Endothelial cell (in vitro differentiated cells): ENCODE results near the gene HS2ST1. TPM values are rescaled to one million over a fixed set of nuclear protein-coding genes. Genes with fewer than 3 reads are reported as not detected.
A peak's percentile ranks its signal among the peaks of the same experiment; 100 is the strongest.

ENCODE experiments used
- DNase-seq: peaks from one replicate; pipeline ENCODE4 v3.0.0; 2021; ENCODE audit warnings: low spot score
- H3K27ac Mint-ChIP-seq: one replicate; pipeline ENCODE4 v1.8.0; 2021; ENCODE audit warnings: mixed read lengths, inconsistent platforms; ENCODE audit not compliant: unreplicated experiment
- H3K27me3 Mint-ChIP-seq: one replicate; pipeline ENCODE4 v1.8.0; 2021; ENCODE audit warnings: mild to moderate bottlenecking, moderate library complexity, mixed read lengths, inconsistent platforms; ENCODE audit not compliant: unreplicated experiment
- H3K36me3 Mint-ChIP-seq: one replicate; pipeline ENCODE4 v1.8.0; 2021; ENCODE audit warnings: mild to moderate bottlenecking, low read depth, mixed read lengths, inconsistent platforms; ENCODE audit not compliant: unreplicated experiment
- H3K4me1 Mint-ChIP-seq: one replicate; pipeline ENCODE4 v1.8.0; 2021; ENCODE audit warnings: mild to moderate bottlenecking, mixed read lengths, inconsistent platforms; ENCODE audit not compliant: unreplicated experiment
- H3K4me3 Mint-ChIP-seq: one replicate; pipeline ENCODE4 v1.8.0; 2021; ENCODE audit warnings: mild to moderate bottlenecking, mixed read lengths, inconsistent platforms; ENCODE audit not compliant: unreplicated experiment
- H3K9me3 Mint-ChIP-seq: one replicate; pipeline ENCODE4 v1.8.0; 2021; ENCODE audit warnings: mixed read lengths, inconsistent platforms; ENCODE audit not compliant: unreplicated experiment
- total RNA-seq: library from RNA; stranded (reverse); fragmentation: NEBNext Ultra II Directional; extraction: Animal tissue kit (Norgen Biotek cat#: 25700); gene quantifications from one replicate; pipeline ENCODE4 v1.2.1, GENCODE V29; 2021; ENCODE audit not compliant: unreplicated experiment
- TF ChIP-seq, protein P1 (sequence below): fragments of 200-600 bp; sonication (generic); IDR thresholded peaks from one replicate; pipeline ENCODE4 v1.5.0; 2021; ENCODE audit warnings: antibody characterized with exemption; ENCODE audit not compliant: unreplicated experiment

Gene HS2ST1
- total RNA-seq, 1 donor from 2014 or later: 22.1 TPM

DNA sequence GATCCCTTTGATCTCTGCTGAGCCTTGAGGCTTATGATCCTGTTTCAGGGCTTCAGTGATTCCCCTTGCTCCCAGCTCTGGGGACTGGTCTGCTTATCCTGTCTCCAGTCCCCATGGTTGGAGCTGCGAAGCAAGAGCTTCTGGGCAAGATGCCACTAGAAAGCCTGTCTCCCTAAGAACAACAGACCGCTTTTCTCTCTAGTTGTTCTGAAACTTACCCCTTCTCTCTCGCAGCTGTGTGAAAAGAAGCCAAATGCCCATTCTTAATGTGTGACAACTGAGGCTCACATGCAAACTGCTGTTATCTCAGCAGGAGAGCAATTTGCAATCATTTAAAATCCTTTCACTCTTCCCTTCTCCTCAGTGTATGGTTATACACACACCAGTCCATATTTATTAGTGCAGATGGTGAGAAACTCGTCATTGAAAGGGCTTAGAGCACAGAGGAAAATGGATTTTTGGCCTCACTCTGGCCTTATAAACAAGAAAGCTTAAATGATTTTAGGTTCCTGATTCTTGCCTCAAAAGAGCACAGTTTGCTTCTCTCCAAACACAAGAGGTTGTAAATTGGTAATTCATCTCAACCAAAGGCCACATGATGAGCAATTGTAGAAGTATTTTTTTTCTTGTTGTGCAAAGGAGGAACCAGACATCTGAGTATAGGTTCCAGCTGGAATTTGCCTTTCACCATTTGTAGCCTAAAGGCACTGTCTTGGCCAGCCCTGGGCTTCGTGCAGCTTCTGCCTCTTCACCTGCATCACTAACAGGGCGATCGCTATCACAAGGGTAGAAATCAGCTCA, 235.0 kb downstream of the HS2ST1 start:
- no peaks in the 10 kb centered on the region for H3K9me3 Mint-ChIP-seq
- peaks cover 9% of the 10 kb centered on the region for H3K4me1 Mint-ChIP-seq
- H3K4me3 Mint-ChIP-seq: no peak overlapping the region
- no peak for DNase-seq
- no peak overlapping the region for H3K27ac Mint-ChIP-seq
- no peaks in the 10 kb centered on the region for H3K36me3 Mint-ChIP-seq
- peaks cover 6% of the 10 kb centered on the region for H3K27me3 Mint-ChIP-seq
- TF ChIP-seq, protein P1, sequence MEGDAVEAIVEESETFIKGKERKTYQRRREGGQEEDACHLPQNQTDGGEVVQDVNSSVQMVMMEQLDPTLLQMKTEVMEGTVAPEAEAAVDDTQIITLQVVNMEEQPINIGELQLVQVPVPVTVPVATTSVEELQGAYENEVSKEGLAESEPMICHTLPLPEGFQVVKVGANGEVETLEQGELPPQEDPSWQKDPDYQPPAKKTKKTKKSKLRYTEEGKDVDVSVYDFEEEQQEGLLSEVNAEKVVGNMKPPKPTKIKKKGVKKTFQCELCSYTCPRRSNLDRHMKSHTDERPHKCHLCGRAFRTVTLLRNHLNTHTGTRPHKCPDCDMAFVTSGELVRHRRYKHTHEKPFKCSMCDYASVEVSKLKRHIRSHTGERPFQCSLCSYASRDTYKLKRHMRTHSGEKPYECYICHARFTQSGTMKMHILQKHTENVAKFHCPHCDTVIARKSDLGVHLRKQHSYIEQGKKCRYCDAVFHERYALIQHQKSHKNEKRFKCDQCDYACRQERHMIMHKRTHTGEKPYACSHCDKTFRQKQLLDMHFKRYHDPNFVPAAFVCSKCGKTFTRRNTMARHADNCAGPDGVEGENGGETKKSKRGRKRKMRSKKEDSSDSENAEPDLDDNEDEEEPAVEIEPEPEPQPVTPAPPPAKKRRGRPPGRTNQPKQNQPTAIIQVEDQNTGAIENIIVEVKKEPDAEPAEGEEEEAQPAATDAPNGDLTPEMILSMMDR: no peak

DNA sequence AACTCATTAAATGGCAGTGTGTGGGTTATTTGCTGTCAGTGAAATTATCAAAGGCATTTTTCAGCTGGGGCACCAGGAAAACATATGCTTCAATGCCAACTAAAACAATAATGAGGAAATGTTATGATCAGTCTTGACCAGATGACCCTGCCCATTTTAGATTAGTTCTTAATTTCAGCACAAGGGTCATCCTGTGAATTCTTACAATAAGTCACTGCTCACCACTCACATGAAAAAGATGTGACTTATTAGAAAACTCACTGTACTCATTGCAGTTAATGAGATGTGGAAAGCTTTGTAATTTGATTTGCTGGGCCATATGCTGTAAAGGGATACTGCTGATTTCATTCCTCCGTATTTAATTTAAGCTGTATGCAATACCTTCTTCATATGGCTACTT, 235.7 kb downstream of the HS2ST1 start:
- Mint-ChIP-seq H3K27me3 (peaks cover 6% of the 10 kb centered on the region), H3K27ac (no peak overlapping the region), H3K4me3 (no peak overlapping the region), H3K36me3 (no peaks in the 10 kb centered on the region), H3K4me1 (peaks cover 9% of the 10 kb centered on the region), H3K9me3 (no peaks in the 10 kb centered on the region)
- DNase-seq: no peak
- TF ChIP-seq, protein P1: no peak

DNA sequence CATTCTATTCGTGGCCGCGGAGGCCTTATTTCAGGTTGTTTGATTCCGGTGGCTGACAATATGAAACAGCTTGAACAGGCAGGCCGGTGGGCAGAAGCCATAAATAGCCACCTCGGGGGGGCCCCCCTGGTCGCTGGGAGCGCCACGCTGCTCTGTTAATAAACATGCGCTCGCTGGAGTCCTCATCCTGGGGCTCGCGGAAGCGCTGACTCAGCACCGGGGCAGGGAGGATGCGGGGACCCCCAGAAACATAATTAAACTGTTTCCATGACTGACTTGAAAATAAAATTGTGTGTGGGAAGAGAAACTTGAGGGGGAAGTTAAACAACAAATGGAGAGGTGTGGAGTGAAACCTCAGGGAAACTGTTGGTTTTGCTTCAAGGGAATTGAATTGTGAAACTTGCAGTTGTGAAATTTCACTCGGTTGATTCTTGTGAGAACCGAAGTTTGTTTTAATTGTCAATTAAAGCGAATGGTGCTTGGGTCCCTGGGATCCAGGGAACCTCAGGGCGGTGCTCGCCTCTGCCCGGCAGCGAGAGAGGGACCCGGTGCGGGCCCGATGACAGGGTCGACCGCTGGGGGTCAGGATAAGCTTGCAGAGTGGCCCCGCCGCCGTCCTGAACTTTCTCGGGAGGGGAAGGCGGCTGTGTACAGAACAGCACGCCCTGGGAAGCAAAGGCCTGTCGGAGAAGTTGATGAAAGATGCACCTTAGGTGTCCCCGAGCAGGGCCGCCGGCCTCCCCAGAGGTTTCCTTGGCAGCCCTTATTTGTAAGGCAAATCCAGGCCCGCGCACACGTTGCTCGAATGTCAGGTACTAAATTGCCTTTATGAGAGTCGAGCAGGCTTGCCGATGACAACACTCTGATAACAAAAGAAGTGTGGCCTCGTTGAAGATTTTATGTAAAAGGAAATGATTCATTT, 237.3 kb downstream of the HS2ST1 start:
- Mint-ChIP-seq H3K4me3 (peak overlapping the region; percentile 81), H3K9me3 (no peaks in the 10 kb centered on the region), H3K36me3 (no peaks in the 10 kb centered on the region), H3K27ac (no peak overlapping the region), H3K27me3 (no peaks in the 10 kb centered on the region), H3K4me1 (peaks cover 5% of the 10 kb centered on the region)
- TF ChIP-seq, protein P1: no peak
- peak; percentile 83 for DNase-seq

DNA sequence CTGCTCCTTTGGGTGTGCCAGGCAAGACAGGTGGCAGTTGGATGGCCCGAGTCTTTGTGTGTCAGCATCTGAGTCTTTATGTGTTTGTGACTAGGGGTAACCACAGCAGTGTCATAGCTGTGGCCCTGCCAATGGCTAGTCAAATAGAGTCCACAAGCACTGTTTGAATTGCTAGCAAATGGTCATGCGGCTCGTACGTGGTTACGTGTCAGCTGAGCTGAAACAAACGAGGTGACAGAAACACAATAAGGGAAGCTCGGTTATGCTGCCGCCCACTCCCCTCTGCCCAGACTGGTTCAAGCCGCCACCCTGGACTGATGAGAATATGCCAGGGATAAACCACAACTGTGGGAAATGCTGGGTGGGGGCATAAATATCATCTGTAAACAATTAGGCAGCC, 239.9 kb downstream of the HS2ST1 start:
- Mint-ChIP-seq H3K9me3 (no peaks in the 10 kb centered on the region), H3K36me3 (no peaks in the 10 kb centered on the region), H3K27me3 (no peaks in the 10 kb centered on the region), H3K27ac (no peak overlapping the region), H3K4me1 (peaks cover 5% of the 10 kb centered on the region), H3K4me3 (no peak overlapping the region)
- no peak for DNase-seq
- TF ChIP-seq, protein P1: no peak

DNA sequence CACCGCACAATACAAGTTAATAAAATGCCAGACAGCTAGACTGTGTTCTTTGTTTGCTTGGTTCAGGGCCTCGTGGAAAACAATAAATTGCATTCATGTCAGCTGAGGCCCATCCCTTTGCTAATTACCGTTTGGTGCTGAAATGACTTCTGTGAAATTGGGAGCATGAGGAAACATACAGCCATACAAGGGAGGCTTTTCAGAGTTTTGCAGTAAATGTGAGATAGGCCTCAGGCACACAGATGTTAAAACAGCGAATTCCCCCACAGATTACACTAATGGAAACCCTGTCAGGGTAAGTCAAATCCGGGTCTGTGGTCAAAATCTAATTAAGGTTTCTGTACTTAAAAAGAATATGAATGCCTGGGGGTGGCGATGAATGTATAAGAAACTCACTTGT, 240.7 kb downstream of the HS2ST1 start:
- Mint-ChIP-seq H3K9me3 (no peaks in the 10 kb centered on the region), H3K4me1 (peaks cover 5% of the 10 kb centered on the region), H3K27ac (peak overlapping the region; percentile 24), H3K27me3 (no peaks in the 10 kb centered on the region), H3K36me3 (no peaks in the 10 kb centered on the region), H3K4me3 (no peak overlapping the region)
- TF ChIP-seq, protein P1: no peak
- DNase-seq: no peak
